Osteoblast (primary cell): ENCODE measurements around the gene ZRANB3. TPM values are rescaled to one million over a fixed set of nuclear protein-coding genes. Genes with fewer than 3 reads are reported as not detected.

Source experiments
- DNase-seq: peaks from one replicate; pipeline ENCODE4 v3.0.0; 2011; ENCODE audit warnings: low spot score, mixed read lengths; ENCODE audit not compliant: insufficient read length; ENCODE audit errors: missing footprints
- H2AFZ ChIP-seq: 2 replicates; pipeline ENCODE4 v1.6.0; 2011; ENCODE audit warnings: mild to moderate bottlenecking, low read length
- H3K27ac ChIP-seq: 2 replicates; pipeline ENCODE4 v1.5.1; 2011; ENCODE audit warnings: mild to moderate bottlenecking, low read depth, low read length, moderate library complexity
- H3K27me3 ChIP-seq: 2 replicates; pipeline ENCODE4 v1.6.0; 2012; ENCODE audit warnings: mild to moderate bottlenecking, control low read depth, inconsistent platforms, low read length, moderate library complexity; ENCODE audit not compliant: insufficient read depth
- H3K36me3 ChIP-seq: 2 replicates; pipeline ENCODE4 v1.5.1; 2011; ENCODE audit warnings: mild to moderate bottlenecking, low read length, control low read depth, moderate library complexity; ENCODE audit not compliant: insufficient read depth
- H3K4me1 ChIP-seq: 2 replicates; pipeline ENCODE4 v1.5.1; 2011; ENCODE audit warnings: mild to moderate bottlenecking, low read length, control low read depth, moderate library complexity; ENCODE audit not compliant: insufficient read depth
- H3K4me2 ChIP-seq: 2 replicates; pipeline ENCODE4 v1.6.0; 2011; ENCODE audit warnings: mild to moderate bottlenecking, low read length; ENCODE audit not compliant: insufficient read depth
- H3K4me3 ChIP-seq: fragments of 200-600 bp; sonication (generic); 3 replicates; pipeline ENCODE4 v1.5.1; 2012; ENCODE audit warnings: mild to moderate bottlenecking, low read length, inconsistent platforms; ENCODE audit not compliant: insufficient read depth
- H3K79me2 ChIP-seq: 2 replicates; pipeline ENCODE4 v1.6.0; 2012; ENCODE audit warnings: mild to moderate bottlenecking, low read length, control low read depth, inconsistent platforms; ENCODE audit not compliant: insufficient read depth
- H3K9me3 ChIP-seq: 2 replicates; pipeline ENCODE4 v1.5.1; 2011; ENCODE audit warnings: low read depth, low read length, control low read depth
- H4K20me1 ChIP-seq: 2 replicates; pipeline ENCODE4 v1.6.0; 2012; ENCODE audit warnings: mild to moderate bottlenecking, low read length, control low read depth; ENCODE audit not compliant: insufficient read depth
- CTCF ChIP-seq: IDR thresholded peaks from 2 replicates; pipeline ENCODE4 v1.5.1; 2011; ENCODE audit warnings: mild to moderate bottlenecking, low read depth, low read length, moderate library complexity; ENCODE audit errors: extremely low read depth
- total RNA-seq: library from RNA; depleted of rRNA; stranded (reverse); fragments of >200 nt; gene quantifications from 2 replicates; pipeline ENCODE4 v1.2.3, GENCODE V29; 2012

ZRANB3 gene
- total RNA-seq, 1 donor: 9.0 TPM

- H3K4me1 ChIP-seq: no peaks in the 10 kb centered on the region
- no peak overlapping the region for H2AFZ ChIP-seq
- no peak overlapping the region for H3K27ac ChIP-seq
- no peak for TF ChIP-seq CTCF
- no peaks in the 10 kb centered on the region for H4K20me1 ChIP-seq
- no peak for DNase-seq
- H3K4me3 ChIP-seq: no peak overlapping the region
- no peak overlapping the region for H3K4me2 ChIP-seq
- no peaks in the 10 kb centered on the region for H3K27me3 ChIP-seq
- no peaks in the 10 kb centered on the region for H3K79me2 ChIP-seq
- H3K9me3 ChIP-seq: no peaks in the 10 kb centered on the region
- H3K36me3 ChIP-seq: no peaks in the 10 kb centered on the region
Measured at GRCh38 chr2:135189148-135189547, 341.9 kb downstream of the ZRANB3 start.

GRCh38 chr2:135187270-135187669 is 343.7 kb downstream of the ZRANB3 start:
- H4K20me1 ChIP-seq: no peaks in the 10 kb centered on the region
- no peak for TF ChIP-seq CTCF

DNA sequence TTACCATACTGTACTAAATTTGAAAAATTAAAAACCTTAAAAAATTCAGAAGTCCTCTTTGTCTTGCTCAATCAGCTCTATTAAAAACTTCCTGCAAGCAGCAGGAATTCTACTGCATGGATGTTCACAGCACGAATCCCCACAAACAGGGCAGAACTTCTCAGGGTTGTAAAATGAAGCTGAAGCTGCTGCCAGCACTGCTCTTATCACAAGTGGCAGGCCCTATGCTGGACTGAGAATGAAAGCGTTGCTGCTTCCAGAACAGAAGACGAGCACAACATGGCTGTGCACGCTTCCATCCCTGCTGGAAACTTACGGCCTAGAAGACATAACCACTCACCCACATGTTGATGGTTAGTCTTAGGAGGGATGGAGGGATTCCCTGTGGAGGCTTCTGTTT is 345.0 kb downstream of the ZRANB3 start:
- no peaks in the 10 kb centered on the region for H3K9me3 ChIP-seq
- H3K4me3 ChIP-seq: no peak overlapping the region
- no peaks in the 10 kb centered on the region for H3K79me2 ChIP-seq
- DNase-seq: no peak
- no peak overlapping the region for H3K27ac ChIP-seq
- no peaks in the 10 kb centered on the region for H3K27me3 ChIP-seq
- no peak for TF ChIP-seq CTCF
- H4K20me1 ChIP-seq: no peaks in the 10 kb centered on the region
- H3K36me3 ChIP-seq: no peaks in the 10 kb centered on the region
- H3K4me2 ChIP-seq: no peak overlapping the region
- H2AFZ ChIP-seq: no peak overlapping the region
- H3K4me1 ChIP-seq: no peaks in the 10 kb centered on the region

More at GRCh38 chr2:135187270-135187669, 343.7 kb downstream of the ZRANB3 start:
- H3K9me3 ChIP-seq: no peaks in the 10 kb centered on the region
- no peak overlapping the region for H3K27ac ChIP-seq
- no peaks in the 10 kb centered on the region for H3K36me3 ChIP-seq
- H3K4me3 ChIP-seq: no peak overlapping the region
- no peaks in the 10 kb centered on the region for H3K27me3 ChIP-seq
- no peak for DNase-seq
- no peaks in the 10 kb centered on the region for H3K4me1 ChIP-seq
- H3K79me2 ChIP-seq: no peaks in the 10 kb centered on the region
- no peak overlapping the region for H2AFZ ChIP-seq
- no peak overlapping the region for H3K4me2 ChIP-seq

GRCh38 chr2:135183822-135184221 is 347.2 kb downstream of the ZRANB3 start:
- TF ChIP-seq CTCF: no peak
- Histone ChIP-seq H3K4me3 (no peak overlapping the region), H3K36me3 (no peaks in the 10 kb centered on the region), H4K20me1 (no peaks in the 10 kb centered on the region), H3K4me2 (no peak overlapping the region), H3K79me2 (no peaks in the 10 kb centered on the region), H3K27me3 (no peaks in the 10 kb centered on the region), H3K9me3 (no peaks in the 10 kb centered on the region), H3K27ac (no peak overlapping the region), H2AFZ (no peak overlapping the region), H3K4me1 (no peaks in the 10 kb centered on the region)
- DNase-seq: no peak
